A549 (cell line): ENCODE results near the gene C1orf21.

Experiments
- CTCF ChIP-seq: fragments of >200 bp; sonication (Bioruptor Twin); formaldehyde crosslinking; IDR thresholded peaks from 3 replicates; pipeline ENCODE4 v1.5.1; 2016
- MAX ChIP-seq: IDR thresholded peaks from 2 replicates; pipeline ENCODE4 v1.6.1; 2012
- TFCP2L1 ChIP-seq: fragments of 250-450 bp; sonication (Bioruptor Pico); IDR thresholded peaks from 2 replicates; pipeline ENCODE4 v1.5.0; 2021; ENCODE audit warnings: mild to moderate bottlenecking

GRCh38 chr1:184425449-184426277 is 38.8 kb downstream of the C1orf21 start:
- TF ChIP-seq TFCP2L1 (CRISPR knock-in tag) (no peak), CTCF (no peak), MAX (no peak)
